Central memory CD8-positive, alpha-beta T cell (primary cell): ENCODE measurements around the gene AGAP2.

ENCODE experiments used
- ATAC-seq: fragments of 150-1000 bp; cut with Tn5 transposase; replicated peaks from 2 replicates; pipeline ENCODE4 v1.10.0; 2022; ENCODE audit warnings: mild to moderate bottlenecking, moderate FRiP score, moderate number of reproducible peaks; ENCODE audit not compliant: poor library complexity, severe bottlenecking; ENCODE audit errors: extremely low read depth
- DNase-seq, 2 donors: peaks; one replicate each; pipeline ENCODE4 v3.0.0; 2021; ENCODE audit warnings: low spot score in 2 of 2
- H3K27ac Mint-ChIP-seq: one replicate; pipeline ENCODE4 v1.8.0; 2022; ENCODE audit warnings: low read depth, mild to moderate bottlenecking, moderate library complexity, mixed read lengths
- H3K27me3 Mint-ChIP-seq: one replicate; pipeline ENCODE4 v1.8.0; 2022; ENCODE audit warnings: mixed read lengths
- H3K36me3 Mint-ChIP-seq: one replicate; pipeline ENCODE4 v1.8.0; 2022; ENCODE audit warnings: mild to moderate bottlenecking, moderate library complexity, mixed read lengths; ENCODE audit not compliant: insufficient read depth
- H3K4me1 Mint-ChIP-seq: one replicate; pipeline ENCODE4 v1.8.0; 2022; ENCODE audit warnings: mixed read lengths
- H3K4me3 Mint-ChIP-seq: one replicate; pipeline ENCODE4 v1.8.0; 2022; ENCODE audit warnings: mild to moderate bottlenecking, moderate library complexity, mixed read lengths
- H3K9me3 Mint-ChIP-seq: one replicate; pipeline ENCODE4 v1.8.0; 2022; ENCODE audit warnings: mixed read lengths

AGAP2 gene

DNA sequence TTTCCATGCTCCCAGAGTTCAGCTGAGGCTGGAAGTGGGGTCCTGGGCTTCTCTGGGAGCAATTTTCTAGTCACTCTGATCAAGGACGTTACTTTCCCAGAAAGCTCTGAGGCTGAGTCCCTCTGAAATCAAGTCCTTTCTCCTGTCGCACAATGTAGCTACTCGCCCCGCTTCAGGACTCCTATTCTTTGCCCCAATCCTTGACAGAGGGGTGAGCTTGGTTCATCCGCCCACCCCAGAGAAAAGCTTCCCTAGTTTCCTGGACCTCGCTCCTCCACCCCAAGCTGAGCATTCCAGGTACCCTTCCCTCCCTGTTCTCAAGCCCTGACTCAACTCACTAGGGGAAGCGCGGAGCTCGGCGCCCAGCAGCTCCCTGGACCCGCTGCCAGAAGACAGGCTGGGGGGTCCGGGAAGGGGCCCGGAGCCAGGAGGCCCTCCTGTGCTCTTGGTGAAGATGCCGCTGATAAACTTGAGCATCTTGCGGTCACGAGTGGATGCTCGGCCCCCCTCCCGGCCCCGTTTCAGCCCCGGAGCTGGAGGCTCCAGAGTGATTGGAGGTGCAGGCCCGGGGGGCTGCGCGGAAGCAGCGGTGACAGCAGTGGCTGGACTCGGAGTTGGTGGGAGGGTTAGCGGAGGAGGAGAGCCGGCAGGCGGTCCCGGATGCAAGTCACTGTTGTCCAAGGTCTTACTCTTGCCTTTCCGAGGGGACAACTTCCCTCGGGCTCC is 1.6 kb downstream of the AGAP2 start:
- Mint-ChIP-seq H3K27me3 (no peaks in the 10 kb centered on the region), H3K9me3 (no peaks in the 10 kb centered on the region), H3K4me1 (peaks cover 56% of the 10 kb centered on the region), H3K27ac (peak overlapping the region; percentile 84), H3K4me3 (peak overlapping the region; percentile 13), H3K36me3 (peaks cover 38% of the 10 kb centered on the region)
- ATAC-seq (no peak), DNase-seq (no peak)

DNA sequence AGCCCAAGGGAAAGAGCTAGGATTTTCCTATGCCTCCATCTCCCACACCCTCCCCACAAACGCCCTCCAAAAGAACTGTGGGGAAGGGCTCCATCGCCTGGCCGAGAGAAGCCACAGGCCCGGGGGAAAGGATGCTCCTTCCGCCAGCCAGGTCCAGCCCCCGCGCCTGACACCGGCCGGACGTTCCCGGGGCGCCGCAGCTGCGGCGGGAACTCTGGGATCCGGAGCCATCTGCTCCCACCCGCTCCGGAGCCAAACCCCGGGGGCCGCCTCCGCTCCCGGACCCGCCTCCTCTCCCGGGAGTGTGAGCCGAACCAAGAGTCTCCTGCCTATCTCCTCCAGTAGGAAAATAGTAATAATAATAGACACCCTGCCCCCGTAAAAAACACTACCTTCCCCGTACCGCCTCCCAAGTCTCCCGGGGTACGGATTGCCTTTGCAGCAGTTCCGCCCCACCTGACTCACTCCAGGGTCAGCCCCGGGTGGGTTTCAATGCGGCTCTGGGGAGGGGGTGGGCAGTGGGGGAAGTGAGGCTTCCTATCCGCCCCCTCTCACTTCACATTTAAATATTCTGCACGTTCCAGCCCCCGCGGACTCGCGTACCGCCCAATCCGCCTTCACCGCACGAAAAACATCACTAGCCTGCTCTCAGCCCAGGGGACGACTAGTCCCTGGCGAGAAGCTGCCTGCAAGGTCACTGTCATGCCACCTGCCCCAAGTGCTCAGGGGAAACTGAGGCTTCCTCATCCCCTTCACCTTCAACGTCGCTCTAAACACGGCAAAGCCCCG is 2.4 kb downstream of the AGAP2 start:
- no peak for DNase-seq
- Mint-ChIP-seq H3K9me3 (no peaks in the 10 kb centered on the region), H3K4me3 (peak overlapping the region; percentile 13)

GRCh38 chr12:57735198-57735855 is 3.2 kb downstream of the AGAP2 start:
- peaks cover 40% of the 10 kb centered on the region for H3K4me1 Mint-ChIP-seq
- H3K9me3 Mint-ChIP-seq, result no peaks in the 10 kb centered on the region
- no peak overlapping the region for H3K4me3 Mint-ChIP-seq
- H3K36me3 Mint-ChIP-seq, result peaks cover 40% of the 10 kb centered on the region
- DNase-seq (no peak), ATAC-seq (no peak)
- H3K27me3 Mint-ChIP-seq, result no peaks in the 10 kb centered on the region
- peak overlapping the region; percentile 42 for H3K27ac Mint-ChIP-seq

More for the DNA sequence above, 2.4 kb downstream of the AGAP2 start:
- peaks cover 49% of the 10 kb centered on the region for H3K4me1 Mint-ChIP-seq
- H3K36me3 Mint-ChIP-seq, result peaks cover 41% of the 10 kb centered on the region
- no peak for ATAC-seq
- peak overlapping the region; percentile 84 for H3K27ac Mint-ChIP-seq
- no peaks in the 10 kb centered on the region for H3K27me3 Mint-ChIP-seq

GRCh38 chr12:57734591-57734990 is 4.0 kb downstream of the AGAP2 start:
- Mint-ChIP-seq H3K4me1 (peaks cover 39% of the 10 kb centered on the region), H3K36me3 (peaks cover 45% of the 10 kb centered on the region), H3K27me3 (no peaks in the 10 kb centered on the region), H3K4me3 (no peak overlapping the region), H3K27ac (peak overlapping the region; percentile 42), H3K9me3 (no peaks in the 10 kb centered on the region)
- DNase-seq (no peak), ATAC-seq (no peak)

- Mint-ChIP-seq H3K9me3 (no peaks in the 10 kb centered on the region), H3K27ac (no peak overlapping the region), H3K27me3 (no peaks in the 10 kb centered on the region), H3K36me3 (peaks cover 46% of the 10 kb centered on the region), H3K4me1 (peaks cover 32% of the 10 kb centered on the region), H3K4me3 (no peak overlapping the region)
- ATAC-seq (no peak), DNase-seq (no peak)
These were observed 4.6 kb downstream of the AGAP2 start for GRCh38 chr12:57733928-57734327.

DNA sequence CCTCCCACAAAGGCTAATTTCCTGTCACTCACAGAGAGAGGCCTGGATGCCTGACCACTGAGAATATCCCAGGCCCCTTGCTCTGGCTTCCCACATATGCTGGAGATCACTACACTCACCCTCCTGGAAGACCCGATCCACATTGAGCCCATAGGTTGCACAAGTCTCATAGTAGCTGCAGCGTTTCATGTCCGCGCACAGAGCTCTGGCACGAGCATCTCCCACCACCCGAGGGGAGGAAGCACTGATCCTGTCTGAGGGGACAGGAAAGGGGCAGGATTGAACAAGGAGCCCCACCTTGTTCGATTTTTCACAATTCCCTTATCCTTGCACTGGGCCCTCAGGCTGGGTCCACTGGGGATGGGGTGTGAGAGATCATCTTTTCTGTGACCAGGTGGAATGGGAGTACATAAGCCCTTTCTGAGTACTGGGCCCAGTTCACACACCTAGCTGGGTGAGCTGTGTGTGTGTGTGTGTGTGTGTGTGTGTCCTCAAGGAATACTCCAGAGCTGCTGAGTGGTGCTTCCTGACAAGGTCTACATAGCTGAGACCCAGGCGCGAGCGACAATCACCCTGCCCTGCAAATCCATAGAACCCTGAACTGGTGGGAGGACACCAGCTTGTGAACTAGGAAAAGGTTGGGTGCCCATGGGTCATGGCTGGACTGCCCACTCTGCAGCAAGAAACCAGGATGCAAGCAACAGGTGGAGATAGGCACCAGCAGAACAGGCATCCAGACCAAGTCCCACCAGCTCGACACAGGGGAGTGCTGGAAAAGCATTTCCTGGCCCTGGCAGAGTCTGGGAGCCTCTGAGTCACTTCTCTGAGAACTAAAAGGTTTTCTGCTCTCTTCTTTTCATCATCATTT is 5.6 kb downstream of the AGAP2 start:
- ATAC-seq, result no peak
- Mint-ChIP-seq H3K27me3 (no peaks in the 10 kb centered on the region), H3K9me3 (no peaks in the 10 kb centered on the region), H3K27ac (peak overlapping the region; percentile 14), H3K4me3 (no peak overlapping the region), H3K36me3 (peaks cover 52% of the 10 kb centered on the region), H3K4me1 (peaks cover 38% of the 10 kb centered on the region)
- DNase-seq, result no peak

DNA sequence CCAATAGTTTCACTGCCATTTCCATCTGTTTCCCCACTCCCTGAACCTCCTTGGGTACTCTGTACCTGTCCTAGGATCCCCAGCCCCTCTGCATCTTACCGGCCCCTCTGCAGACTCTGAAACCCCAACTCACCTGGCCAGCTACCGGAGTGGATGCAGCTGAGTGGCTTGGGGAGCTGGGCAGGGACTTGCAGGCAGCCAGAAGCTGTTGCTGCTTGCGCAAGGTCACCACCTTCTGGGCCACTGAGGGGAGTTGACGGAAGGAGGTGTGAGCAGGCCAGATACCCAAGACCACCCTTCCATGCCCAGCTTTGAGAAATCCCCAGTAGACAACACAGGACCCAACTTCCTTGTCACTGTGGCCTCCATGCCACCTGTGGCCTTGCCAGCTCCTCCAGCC is 6.3 kb downstream of the AGAP2 start:
- Mint-ChIP-seq H3K9me3 (no peaks in the 10 kb centered on the region), H3K36me3 (peaks cover 56% of the 10 kb centered on the region), H3K4me1 (peaks cover 41% of the 10 kb centered on the region), H3K27me3 (no peaks in the 10 kb centered on the region), H3K4me3 (no peak overlapping the region), H3K27ac (peak overlapping the region; percentile 14)
- ATAC-seq (no peak), DNase-seq (no peak)

DNA sequence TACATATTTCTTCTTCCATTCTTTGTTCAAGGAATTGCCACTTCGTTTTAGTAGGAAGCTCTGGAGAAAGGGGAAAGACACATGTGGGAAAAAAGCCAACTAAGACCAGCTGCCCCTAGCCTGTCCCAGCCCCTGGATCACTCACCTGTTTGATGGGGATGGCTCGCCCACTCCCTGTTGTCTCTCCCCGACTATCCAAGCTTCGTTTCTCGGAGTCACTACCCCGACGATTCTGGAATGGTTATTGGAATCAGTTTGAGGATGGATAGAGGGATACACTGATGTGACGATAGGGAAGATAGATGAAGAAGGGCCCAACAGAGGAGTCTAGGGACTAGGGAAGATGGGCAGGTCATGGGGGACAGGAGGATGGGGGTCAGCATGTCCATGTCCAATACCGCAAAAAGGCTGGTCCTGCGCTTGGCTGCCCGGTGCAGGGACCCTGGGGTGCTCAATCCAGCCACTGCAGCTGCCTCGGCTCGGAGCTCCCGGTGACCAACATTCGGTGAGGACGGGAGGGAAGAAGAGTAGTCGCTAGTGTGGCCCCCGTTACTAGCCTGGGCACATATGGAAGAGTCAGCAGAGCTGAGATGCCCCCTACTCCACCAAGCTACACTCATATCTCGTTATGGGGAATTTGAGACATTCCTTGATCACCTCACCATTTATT is 7.0 kb downstream of the AGAP2 start:
- DNase-seq (no peak), ATAC-seq (no peak)
- Mint-ChIP-seq H3K4me3 (no peak overlapping the region), H3K27me3 (no peaks in the 10 kb centered on the region), H3K36me3 (peaks cover 58% of the 10 kb centered on the region), H3K27ac (no peak overlapping the region), H3K4me1 (peaks cover 35% of the 10 kb centered on the region), H3K9me3 (no peaks in the 10 kb centered on the region)

DNA sequence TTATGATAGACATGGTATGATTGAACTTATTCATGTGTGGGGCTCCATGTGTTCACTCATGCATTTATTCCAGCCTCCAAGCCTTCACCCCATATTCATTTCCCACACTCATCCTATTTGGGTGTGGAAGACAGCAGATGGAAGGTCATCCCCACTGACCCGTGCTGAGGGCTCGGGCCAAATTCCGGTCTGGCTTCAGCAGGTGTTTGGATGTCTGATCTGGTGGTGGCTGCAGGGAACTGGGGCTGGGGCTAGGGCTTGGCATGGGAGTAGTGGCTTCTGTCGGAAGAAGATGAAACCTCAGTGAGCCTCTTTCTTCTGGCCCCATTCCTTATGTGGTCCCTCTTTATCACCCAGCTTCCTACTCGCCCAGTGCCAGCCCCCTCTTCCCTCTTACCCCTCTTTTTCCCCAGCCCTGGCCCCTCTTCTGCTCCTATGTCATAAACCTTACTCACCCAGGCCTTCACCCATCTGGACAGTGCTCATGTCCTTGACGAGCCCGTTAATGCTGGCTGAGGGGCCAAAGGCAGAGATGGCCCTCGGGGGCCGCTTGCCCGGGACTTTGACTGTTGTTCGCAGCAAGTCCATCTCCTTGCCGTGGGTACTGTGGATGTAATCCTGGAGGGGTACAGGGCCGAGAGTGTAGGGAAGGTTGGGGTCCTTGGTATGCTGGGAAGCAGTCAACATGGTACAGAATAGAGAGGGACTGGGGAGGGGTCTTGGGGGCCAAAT is 8.0 kb downstream of the AGAP2 start:
- no peaks in the 10 kb centered on the region for H3K9me3 Mint-ChIP-seq
- H3K36me3 Mint-ChIP-seq, result peaks cover 61% of the 10 kb centered on the region
- ATAC-seq (no peak), DNase-seq (no peak)
- H3K4me1 Mint-ChIP-seq, result peaks cover 29% of the 10 kb centered on the region
- peak overlapping the region; percentile 22 for H3K27ac Mint-ChIP-seq
- H3K4me3 Mint-ChIP-seq, result no peak overlapping the region
- no peaks in the 10 kb centered on the region for H3K27me3 Mint-ChIP-seq

GRCh38 chr12:57729321-57729844 is 9.2 kb downstream of the AGAP2 start:
- H3K27ac Mint-ChIP-seq, result peak overlapping the region; percentile 58

GRCh38 chr12:57727758-57728395 is 10.7 kb downstream of the AGAP2 start:
- H3K27ac Mint-ChIP-seq, result peak overlapping the region; percentile 58
- H3K4me3 Mint-ChIP-seq, result no peak overlapping the region
- H3K36me3 Mint-ChIP-seq, result peaks cover 60% of the 10 kb centered on the region
- H3K9me3 Mint-ChIP-seq, result no peaks in the 10 kb centered on the region
- H3K27me3 Mint-ChIP-seq, result no peaks in the 10 kb centered on the region
- ATAC-seq (no peak), DNase-seq (no peak)
- H3K4me1 Mint-ChIP-seq, result peaks cover 35% of the 10 kb centered on the region

More at GRCh38 chr12:57729321-57729844, 9.2 kb downstream of the AGAP2 start:
- Mint-ChIP-seq H3K36me3 (peaks cover 69% of the 10 kb centered on the region), H3K4me3 (no peak overlapping the region), H3K4me1 (peaks cover 27% of the 10 kb centered on the region), H3K27me3 (no peaks in the 10 kb centered on the region), H3K9me3 (no peaks in the 10 kb centered on the region)
- DNase-seq, result no peak
- no peak for ATAC-seq
